ENCODE results near the gene RNASE13. TPM values are rescaled to one million over a fixed set of nuclear protein-coding genes. Genes with fewer than 3 reads are reported as not detected.

RNASE13 gene
- total RNA-seq, 1 donor from 2014 or later: not detected

DNA sequence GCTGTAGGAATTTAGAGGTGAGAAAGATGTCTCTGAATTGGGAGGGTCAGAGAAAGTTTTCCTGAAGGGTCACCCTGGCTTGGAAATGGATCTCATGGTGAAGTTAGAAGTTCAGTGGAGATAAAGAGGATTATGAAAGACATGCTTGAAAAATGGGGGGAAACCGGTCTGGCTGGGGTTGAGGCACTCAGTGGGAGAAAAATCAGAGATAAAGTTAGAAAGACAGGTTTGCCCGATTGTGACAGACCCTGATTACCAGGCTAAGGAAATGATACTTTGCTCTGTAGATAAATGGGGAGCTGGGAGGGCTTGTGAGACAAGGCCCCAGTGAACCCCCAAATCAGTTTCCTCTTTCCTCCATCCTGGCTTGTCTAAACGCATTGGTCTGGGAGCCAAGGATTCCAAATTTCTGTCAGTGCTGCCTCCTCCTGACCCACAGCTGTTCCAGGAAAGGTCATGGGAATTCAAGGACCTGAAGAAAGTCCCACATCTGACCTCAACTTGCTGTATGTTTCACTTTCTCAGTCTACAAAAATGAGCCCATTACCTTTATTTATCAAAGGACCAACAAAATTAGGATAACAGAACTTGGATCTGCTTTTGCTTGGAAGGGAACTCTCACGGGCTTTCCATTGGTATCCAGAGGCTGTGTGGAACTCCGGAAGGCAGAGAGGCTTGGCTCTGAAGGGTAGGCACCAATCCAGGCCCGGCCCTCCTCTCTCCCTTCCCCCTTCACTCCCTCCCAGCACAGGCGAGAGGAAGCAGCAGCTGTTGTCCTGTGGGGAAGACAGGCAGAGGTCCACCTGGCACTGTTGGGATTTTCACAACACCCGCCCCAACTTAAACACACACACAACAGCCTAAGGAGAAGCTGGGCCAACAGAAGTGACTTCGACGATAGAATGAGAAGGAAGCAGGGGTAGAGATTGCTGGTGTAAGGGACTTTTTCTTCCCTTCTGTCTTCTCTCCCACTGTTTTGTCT is 4.1 kb upstream of the RNASE13 start:
- TF ChIP-seq CTCF (conservative IDR thresholded peaks at IDR 0.05): no peak
- DNase-seq (ENCODE audit: extremely low spot score, unreplicated experiment): no peak
- H3K27ac Mint-ChIP-seq: peak overlapping the region; percentile 54
- H3K27me3 Mint-ChIP-seq: peaks cover 5% of the 10 kb centered on the region
- H3K4me1 Mint-ChIP-seq (ENCODE audit: unreplicated experiment): peaks cover 14% of the 10 kb centered on the region
- no peaks in the 10 kb centered on the region for H3K36me3 Mint-ChIP-seq
- H3K4me3 Mint-ChIP-seq: peak overlapping the region; percentile 8
- no peaks in the 10 kb centered on the region for H3K9me3 Mint-ChIP-seq

DNA sequence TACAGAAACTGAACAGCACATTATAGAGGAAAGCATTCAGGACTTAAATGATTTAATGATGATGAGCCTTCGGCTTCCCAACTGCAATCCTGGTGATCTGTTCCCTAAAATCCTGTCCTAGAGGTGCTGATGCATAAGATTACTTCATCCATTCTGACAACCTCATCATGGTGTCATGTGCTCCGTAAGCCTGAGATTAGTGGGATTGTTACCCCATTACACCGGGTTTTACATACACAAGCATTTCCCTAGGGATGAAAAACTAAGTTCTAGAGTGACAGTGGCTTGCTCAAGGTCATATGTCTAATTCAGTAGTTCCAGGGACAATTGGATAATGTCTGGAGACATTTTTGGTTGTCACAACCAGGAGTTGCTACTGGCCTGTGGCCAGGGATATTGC is 2.5 kb upstream of the RNASE13 start:
- Mint-ChIP-seq H3K9me3 (no peaks in the 10 kb centered on the region), H3K4me3 (no peak overlapping the region), H3K27ac (no peak overlapping the region), H3K27me3 (peaks cover 4% of the 10 kb centered on the region), H3K4me1 (ENCODE audit: unreplicated experiment) (peaks cover 14% of the 10 kb centered on the region), H3K36me3 (no peaks in the 10 kb centered on the region)
- no peak for DNase-seq (ENCODE audit: extremely low spot score, unreplicated experiment)
- no peak for TF ChIP-seq CTCF (conservative IDR thresholded peaks at IDR 0.05)

- H3K36me3 Mint-ChIP-seq: no peaks in the 10 kb centered on the region
- no peak overlapping the region for H3K4me3 Mint-ChIP-seq
- H3K9me3 Mint-ChIP-seq: no peaks in the 10 kb centered on the region
- H3K27me3 Mint-ChIP-seq: peaks cover 4% of the 10 kb centered on the region
- no peak for TF ChIP-seq CTCF (conservative IDR thresholded peaks at IDR 0.05)
- DNase-seq (ENCODE audit: extremely low spot score, unreplicated experiment): no peak
- H3K27ac Mint-ChIP-seq: no peak overlapping the region
- H3K4me1 Mint-ChIP-seq (ENCODE audit: unreplicated experiment): peaks cover 14% of the 10 kb centered on the region
Observed at GRCh38 chr14:21036751-21037150, 2.1 kb upstream of the RNASE13 start.

DNA sequence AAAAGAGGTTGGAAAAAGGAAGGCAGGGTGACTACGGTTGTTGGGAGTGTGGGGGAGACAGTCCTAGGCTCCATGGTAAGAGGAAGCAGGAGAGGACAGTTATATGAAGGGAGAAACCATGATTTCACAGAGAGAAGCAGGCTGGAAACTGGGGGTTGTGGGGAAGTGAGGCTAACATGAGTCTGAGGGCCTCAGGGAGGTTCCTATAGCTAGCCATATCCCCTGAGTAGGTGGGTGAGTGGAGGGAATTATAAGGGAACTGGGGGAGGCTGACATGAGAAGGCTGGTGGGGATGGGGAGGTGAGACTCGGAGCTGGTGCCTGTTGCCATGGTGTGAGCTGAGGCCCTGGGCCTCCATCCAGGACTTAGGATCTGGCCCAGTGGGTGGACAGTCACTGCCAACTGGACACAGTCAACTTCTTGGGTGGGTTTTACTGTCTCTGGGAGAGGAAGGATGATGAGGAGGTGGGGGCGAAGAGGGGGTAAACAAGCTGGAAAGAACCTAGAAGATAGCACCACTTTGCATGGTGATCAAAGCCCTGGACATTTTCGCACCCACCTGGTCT is 1.4 kb downstream of the RNASE13 start:
- Mint-ChIP-seq H3K36me3 (no peaks in the 10 kb centered on the region), H3K27me3 (peaks cover 4% of the 10 kb centered on the region), H3K4me1 (ENCODE audit: unreplicated experiment) (peaks cover 1% of the 10 kb centered on the region), H3K4me3 (no peak overlapping the region), H3K9me3 (no peaks in the 10 kb centered on the region), H3K27ac (peak overlapping the region; percentile 19)
- no peak for TF ChIP-seq CTCF (conservative IDR thresholded peaks at IDR 0.05)
- DNase-seq (ENCODE audit: extremely low spot score, unreplicated experiment): no peak

DNA sequence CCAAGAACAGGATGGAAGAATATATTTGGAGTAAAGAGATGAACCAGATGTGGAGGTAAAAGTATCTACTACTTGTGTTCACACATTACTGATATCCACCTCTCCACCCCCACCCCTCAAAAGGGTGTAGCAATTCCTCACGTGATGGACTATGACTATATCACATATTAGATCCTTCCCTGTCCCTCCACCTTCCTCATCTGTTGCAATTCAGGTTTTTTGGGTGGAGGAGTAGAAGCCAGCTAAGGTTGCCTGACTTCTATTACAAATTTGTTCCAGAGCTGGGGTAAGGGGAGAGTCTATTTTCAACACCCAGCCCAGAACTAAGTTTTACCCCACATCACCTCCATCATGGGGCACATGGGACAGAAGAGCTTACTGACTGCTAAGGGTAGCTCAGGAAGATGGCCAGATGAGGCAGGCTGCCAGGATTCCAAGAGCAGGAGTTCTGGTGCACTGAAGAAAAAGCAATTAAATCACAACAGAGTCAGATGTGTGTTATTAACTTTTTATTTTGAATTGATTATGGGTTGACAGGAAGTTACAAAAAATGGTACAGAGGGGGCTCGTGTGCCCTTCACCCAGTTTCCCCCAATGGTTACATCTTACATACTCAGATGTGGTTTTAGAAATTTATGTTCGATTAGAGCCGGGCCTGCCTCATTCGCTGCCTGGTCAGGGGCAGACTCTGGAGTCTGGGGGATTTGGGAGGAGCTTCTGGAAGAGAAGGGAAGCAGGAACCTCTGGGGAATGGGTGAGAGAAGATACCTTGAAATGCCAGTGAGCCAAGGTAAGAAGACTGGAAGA is 2.1 kb downstream of the RNASE13 start:
- Mint-ChIP-seq H3K27me3 (peaks cover 4% of the 10 kb centered on the region), H3K4me3 (peak overlapping the region; percentile 42), H3K9me3 (no peaks in the 10 kb centered on the region), H3K4me1 (ENCODE audit: unreplicated experiment) (peaks cover under 1% of the 10 kb centered on the region), H3K36me3 (no peaks in the 10 kb centered on the region), H3K27ac (peak overlapping the region; percentile 60)
- TF ChIP-seq CTCF (conservative IDR thresholded peaks at IDR 0.05): no peak
- no peak for DNase-seq (ENCODE audit: extremely low spot score, unreplicated experiment)

Data from type B pancreatic cell (in vitro differentiated cells).